Right hindlimb (tissue), 1 donor: ENCODE data around the gene CCDC134.
"Not testable (repeated sequence)": the region's sequence is repeated elsewhere in the genome, so short reads cannot be mapped to it uniquely, and the experiment has no call there.

Experiments
- DNase-seq: peaks from one replicate; pipeline ENCODE4 v3.0.0-alpha.2; 2018

CCDC134 gene

GRCh38 chr22:41825376-41825775, 24.9 kb downstream of the CCDC134 start:
- DNase-seq, result no peak

DNA sequence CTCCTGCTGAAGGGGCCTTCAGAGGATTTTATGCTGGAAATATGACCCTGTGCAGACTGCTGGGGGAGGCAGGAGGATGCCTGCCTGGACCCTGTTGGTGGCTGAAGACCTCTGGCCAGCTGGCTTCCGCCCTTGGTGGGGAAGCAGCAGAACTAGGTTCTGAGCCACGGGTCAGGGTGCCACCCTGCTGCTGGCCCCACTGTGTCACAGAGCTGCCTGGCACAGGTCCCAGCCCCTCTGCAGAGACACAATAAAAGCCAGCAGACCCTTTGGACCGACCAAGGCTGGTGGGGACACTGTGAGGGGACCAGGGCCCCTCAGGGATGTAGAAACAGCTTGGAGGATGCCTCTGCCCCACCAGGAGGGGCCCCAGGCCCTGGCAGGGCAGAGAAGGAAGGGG, 25.5 kb downstream of the CCDC134 start:
- DNase-seq, result no peak

DNA sequence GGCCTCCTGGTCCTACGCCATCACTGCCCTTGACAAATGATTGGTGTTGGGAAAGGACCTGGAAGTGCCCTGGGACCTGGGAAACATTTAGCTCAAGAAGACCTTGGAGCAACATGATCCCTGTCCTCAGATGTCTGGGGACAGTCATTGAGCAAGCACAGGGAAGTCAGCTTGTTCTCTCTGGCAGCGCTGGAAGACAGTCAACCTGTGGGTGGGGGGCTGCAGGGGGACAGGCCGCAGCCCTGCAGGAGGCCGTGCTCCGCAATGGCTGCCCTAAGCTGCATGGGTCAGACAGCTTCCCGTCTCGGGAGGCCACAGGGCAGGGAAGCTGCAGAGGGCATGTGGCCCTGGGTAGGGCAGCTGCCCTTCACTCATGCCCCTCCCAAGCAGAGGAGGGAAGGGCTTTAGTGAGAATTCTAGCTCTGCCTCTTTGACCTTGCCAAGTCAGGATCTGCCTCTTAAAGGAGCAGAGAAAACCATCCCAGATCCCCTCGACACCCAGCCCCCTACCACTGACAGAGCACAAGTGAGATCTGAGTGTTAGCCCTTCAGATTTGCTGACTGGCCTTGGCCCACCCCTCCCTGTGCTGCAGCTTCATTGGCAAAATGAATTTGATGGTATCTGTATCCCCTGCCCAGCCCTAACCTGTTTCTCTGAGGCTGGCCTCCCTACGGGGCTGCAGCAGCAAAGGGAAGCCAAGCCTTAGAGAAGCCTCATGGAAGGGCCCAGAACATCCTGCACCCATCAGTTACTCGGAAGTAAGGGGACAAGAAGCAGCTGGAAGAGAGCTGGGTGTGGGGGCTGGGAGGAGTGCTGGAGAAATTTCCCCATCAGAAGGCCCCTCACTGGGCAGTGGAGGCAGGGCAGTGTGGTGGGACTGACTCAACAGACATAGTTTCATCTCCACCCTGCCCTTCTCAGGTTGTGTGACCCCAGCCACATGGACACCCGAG, 26.2 kb downstream of the CCDC134 start:
- no peak for DNase-seq

GRCh38 chr22:41827671-41828070, 27.2 kb downstream of the CCDC134 start:
- DNase-seq, result peak; percentile 38

DNA sequence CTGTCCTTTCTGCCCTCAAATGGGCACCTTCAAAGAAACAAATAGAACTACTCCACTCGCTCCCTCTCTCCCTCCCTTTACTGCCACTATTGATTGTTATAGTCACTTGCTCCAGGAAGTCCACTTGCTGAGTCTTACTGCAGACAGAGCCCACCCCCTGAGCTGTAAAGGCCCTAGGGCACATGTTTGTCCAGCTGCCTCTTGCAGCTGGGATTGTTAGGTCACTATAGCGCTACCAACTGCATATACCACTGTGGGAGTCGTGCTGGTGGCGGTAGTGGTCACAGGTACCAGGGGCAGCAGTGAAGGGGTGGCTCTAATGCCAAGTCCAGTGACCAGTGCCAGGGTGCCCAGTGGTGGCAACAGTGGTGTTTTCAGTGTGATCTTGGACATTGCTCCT, 28.0 kb downstream of the CCDC134 start:
- DNase-seq, result no peak

DNA sequence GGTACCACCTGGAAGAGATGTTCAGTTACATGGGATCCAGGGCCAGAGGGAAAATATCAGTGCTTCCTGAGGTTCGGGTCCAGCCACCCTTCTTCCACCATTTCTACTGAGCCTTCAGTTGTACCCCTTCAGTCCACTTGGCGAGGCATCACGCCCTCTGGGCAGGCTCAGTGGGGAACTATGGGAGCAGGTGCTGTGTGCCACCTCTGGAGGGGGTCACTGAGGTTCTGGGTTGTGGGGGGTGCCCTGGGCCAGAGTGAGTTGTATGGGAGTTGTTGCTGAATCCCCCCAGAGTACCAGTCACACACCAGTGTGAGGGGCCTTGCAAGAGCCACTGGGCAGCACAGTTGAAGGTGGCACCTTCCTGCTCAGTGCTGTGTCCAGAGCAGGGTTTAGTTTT, 29.7 kb downstream of the CCDC134 start:
- DNase-seq, result no peak

GRCh38 chr22:41831383-41831782, 30.9 kb downstream of the CCDC134 start:
- DNase-seq, result peak; percentile 40

DNA sequence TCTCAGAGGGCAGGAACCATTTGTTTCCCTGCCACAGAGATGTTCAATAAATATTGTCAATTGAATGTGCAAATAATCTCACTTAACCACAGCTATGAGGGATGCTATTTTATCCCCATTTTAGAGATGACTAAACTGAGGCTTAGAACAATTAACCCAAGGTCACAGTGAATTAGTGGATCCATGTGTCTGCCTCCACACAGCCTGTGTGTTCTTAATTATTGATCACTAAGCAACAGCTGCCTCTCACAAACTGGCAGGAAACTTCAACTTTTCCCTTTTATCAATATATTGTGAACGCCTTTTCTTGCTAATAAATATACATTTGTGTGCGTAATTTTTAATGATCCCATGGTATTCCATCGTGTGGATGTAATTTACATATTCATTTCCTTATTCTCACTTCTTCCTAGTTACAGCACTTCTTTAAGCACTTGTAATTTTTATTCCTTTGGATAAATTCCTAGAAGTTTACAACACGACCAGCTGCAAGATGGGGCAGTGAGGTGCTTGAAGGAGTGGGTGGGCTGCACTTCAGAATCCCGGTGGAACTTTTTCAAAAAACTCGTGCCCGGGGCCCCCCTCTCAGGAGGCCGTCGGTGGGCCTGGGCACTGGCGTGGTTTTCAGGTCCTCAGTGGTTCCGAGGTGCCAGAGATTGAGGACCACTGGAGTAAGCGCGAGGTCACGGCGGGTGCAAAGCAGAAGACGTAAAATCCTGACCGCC, 31.5 kb downstream of the CCDC134 start:
- DNase-seq, result no peak

- DNase-seq, result peak; percentile 100
These were observed 32.3 kb downstream of the CCDC134 start, which contains the start of gene SREBF2 for GRCh38 chr22:41832553-41833368. Gene SREBF2 (plus strand): TSS chr22:41833105. CDS start chr22:41833271, 166 bp downstream.

DNA sequence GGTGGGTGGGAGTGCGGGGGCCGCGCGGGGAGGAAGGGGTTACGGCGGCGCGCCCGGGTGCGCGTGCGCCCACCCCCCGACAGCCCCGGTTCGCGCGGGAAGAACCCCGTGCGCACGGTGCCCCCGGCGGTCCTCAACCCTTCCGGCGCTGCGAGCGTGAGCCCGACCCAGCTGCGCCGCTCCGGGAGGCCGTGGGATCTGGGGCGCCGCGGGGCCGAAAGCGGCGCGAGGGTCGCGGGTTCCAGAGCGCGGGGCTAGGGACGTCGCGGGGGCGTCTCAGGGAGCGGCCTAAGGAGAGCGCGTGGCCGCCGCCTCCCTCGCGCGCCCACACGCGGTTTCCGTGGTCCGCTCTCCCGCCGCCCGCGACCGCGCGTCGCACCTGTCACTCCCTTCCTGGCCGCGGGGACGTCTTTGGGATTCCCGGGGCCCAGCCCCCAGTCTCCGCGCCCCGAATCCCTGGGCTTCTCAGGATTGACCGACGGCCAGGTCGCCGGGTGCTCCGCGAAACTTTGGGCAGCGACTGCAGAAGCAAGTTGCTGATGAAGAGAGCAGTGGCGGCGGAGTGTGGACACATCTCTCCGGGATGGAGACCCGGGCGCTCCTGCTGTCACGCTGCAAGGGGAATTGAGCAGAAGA, 33.0 kb downstream of the CCDC134 start:
- peak; percentile 60 for DNase-seq

DNA sequence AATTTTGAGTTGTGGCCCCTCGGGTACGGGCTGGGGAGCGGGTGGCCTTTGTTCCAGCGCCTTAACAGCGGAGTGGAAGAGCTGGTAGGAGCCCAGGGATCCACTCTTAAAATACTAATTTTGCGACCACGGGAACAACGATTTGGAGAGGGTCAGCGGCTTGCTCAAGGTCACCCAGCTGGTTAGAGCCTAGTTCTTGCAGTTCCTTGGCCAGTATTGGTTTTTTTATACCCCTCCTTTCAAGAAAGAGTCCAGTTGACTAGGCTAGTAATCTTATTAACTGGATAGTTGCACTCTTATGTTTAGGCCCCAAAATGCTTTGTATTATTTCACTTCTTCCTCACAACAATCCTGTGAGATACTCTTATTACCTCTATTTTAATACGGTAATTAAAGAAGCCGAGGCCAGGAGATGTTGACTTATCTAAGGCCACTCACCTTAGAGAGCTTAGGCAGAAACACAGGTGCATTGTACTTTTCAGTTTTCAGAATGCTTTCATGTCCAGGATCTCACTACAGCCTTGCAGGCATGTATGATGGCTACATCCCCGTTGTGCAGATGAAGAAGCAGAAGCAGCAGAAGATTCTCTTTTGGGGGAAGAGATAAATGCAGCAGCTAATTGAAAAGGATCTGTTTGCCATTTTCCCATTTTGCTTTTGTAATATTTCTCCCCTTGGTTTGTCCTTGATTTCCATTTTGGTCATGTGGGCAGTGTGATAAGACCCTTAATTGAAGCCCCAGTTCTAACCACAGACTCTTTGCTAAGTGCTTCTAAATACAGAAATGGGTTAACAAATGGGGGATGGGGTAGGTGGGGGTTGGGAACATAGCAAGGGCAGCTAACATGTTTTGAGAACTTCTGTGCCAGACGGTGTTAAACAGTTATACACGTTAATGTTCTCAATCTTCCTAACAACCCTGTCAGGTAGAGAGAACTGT, 33.8 kb downstream of the CCDC134 start:
- DNase-seq, result no peak

GRCh38 chr22:41835462-41835861, 35.0 kb downstream of the CCDC134 start:
- DNase-seq, result not testable (repeated sequence)

- no peak for DNase-seq
These were observed 36.1 kb downstream of the CCDC134 start for GRCh38 chr22:41836551-41836950.

DNA sequence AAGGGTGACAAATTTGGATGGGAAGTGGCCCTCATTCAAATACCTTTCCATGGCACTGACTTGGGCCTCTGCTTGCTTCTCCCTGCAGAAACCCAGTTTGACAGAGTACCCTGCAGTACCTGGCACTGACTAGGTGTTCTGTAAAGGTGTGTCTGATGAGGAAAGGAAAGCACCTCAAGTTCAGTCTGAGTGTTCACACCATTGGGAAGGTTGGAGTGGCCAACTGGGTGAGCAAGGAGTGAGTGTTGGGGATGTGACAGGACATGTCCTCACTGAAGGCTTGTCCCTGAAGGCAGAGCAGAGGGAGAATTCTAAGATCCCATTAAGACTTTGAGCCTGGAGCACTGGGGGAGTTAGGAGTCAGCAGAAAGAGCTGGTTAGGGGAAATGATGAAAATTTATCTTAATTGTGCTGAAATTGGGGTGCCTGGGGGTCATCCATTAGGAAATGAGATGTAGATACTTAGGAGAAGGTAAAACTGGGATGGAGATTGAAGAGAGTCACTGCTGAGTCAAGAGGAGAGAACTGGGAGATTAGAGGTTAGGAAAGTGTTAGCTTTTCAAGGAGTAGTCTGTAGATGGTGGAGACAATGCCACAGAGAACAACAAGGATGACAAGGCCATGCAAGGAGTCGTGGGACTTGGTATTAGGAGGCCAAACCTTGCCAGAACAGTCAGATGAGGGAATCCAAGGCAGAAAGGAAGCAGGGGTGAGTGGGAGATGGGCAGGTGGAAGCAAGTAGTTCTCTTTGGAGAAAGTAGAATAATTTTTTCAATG, 38.6 kb downstream of the CCDC134 start:
- DNase-seq, result no peak

DNA sequence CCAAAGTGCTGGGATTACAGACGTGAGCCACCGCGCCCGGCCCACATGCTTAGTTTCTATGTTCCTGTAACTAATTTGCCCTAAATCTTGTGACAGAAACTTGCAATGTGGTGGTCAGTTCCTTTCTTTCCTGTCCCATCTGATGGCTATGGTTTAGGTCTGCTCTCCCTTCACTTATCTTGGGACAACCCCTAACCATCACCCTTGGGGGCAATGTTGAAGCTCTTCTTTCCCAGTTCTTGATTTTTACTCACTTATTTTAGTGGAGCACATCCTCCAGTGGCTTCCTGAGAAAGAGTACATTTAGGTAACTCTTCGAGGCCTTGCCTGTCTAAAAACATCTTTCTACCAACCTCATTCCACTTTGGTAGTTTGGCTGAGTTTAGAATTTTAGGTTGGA, 39.7 kb downstream of the CCDC134 start:
- DNase-seq, result no peak

GRCh38 chr22:41841085-41841712, 40.7 kb downstream of the CCDC134 start:
- no peak for DNase-seq

DNA sequence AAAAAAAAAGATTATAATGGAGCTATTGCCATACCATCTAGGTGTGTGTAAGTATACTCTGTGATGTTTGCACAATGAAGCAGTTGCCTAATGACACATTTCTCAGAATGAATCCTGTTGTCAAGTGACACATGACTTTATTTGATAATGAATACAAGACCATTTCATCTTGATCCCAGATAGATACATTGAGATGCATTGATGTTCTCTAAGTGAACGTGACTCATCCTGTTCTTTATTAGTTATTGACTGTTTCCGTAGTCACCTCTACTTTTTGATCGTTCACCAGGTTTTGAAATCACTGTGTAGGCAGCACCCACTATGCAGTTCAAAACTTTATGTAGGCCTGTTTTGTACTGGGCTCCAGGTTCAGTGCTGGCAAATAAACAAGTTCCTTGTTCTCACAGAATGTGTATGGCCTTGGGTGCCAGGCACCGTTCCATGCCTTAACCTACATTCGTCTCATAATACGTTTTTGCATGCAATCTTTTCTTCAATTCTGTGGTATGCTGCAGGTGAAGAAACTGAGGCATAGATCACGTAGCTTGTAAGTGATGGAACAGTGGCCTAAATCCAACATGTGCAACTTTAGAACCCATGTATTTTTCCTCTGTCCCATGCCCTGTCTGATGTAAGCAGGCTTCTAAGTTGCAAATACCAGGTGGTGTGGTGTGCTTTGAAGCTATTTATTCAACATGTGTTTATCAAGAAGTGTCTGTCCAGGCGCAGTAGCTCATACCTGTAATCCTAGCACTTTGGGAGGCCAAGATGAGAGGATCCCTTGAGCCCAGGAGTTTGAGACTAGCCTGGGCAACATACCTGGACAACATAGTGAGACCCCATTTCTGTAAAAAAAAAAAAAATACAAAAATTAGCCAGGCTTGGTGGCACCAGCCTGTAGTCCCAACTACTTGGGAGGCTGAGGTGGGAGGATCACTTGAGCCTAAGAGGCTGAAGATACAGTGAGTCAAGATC, 42.8 kb downstream of the CCDC134 start:
- no peak for DNase-seq

GRCh38 chr22:41844036-41844435, 43.6 kb downstream of the CCDC134 start:
- no peak for DNase-seq

GRCh38 chr22:41844513-41844912, 44.0 kb downstream of the CCDC134 start:
- DNase-seq, result no peak
